NCI-H510A treated with DMSO at 0.1 percent for 48 hours (cell line): Measurements from ENCODE around the gene ZNF786.
"Not testable (repeated sequence)": the region's sequence is repeated elsewhere in the genome, so short reads cannot be mapped to it uniquely, and the experiment has no call there.

Experiments used
- DNase-seq: peaks from one replicate; lab custom pipeline; 2025; lab: John Stamatoyannopoulos, UW

The ZNF786 gene

GRCh38 chr7:149077594-149077993, 12.9 kb downstream of the ZNF786 start:
- DNase-seq, result no peak

GRCh38 chr7:149075286-149075685, 15.2 kb downstream of the ZNF786 start:
- DNase-seq, result no peak

DNA sequence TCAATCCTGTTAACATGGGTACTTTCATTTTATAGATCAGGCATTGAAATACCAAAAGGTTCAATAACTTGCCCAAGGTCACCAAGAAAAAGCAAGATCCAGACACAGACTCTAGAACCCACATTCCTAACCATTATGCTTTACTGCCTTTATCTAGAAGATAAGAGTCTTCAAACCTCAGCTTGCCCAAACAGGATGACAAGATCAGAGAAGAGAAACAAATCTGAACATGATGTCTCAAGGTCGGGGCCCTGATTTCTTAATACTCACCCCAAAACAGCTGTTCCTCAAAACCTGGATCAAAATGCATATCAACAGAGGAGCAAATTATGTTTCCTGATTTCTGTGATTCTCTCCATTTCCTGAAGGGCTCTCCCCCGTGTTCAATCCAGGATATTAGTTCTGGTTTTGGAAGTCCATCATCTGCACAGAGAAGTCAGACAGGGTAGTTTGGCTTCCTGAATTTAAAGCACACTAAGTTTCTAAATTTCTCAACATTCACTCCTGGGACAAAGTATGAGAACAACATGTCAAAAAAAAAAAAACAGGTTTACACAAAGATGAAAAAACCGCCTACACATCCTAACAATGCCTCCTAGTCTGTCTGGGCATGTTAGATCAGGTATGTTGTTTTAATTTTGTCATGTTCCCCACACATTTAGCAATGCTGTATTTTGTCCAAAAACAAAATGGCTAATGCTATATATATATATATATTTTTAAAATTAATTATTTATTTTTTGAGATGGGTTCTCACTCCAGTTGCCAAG, 16.2 kb downstream of the ZNF786 start:
- DNase-seq, result no peak

GRCh38 chr7:149072438-149072775, 18.1 kb downstream of the ZNF786 start:
- no peak for DNase-seq

- DNase-seq, result no peak
These were observed 18.7 kb downstream of the ZNF786 start for GRCh38 chr7:149071641-149072437.

DNA sequence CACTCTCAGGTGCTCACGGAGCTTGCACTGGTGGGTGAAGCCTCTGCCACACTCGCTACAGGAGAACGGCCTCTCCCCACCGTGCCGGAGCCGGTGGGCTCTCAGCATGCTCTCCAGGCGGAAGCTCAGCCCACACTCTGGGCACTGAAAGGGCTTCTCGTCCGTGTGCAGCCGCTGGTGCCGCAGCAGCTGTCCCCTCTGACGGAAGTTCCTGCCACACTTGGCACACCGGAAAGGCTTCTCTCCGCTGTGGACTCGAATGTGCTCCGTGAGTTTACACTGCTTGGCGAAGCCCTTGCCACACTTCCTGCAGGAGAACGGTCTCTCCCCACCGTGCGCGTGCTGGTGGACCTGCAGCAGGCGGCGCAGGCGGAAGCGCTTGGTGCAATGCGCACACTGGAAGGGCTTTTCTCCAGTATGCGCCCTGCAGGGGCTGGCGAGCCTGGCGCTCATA, 19.3 kb downstream of the ZNF786 start:
- DNase-seq, result no peak

- no peak for DNase-seq
These were observed 20.0 kb downstream of the ZNF786 start for GRCh38 chr7:149070372-149071125.

DNA sequence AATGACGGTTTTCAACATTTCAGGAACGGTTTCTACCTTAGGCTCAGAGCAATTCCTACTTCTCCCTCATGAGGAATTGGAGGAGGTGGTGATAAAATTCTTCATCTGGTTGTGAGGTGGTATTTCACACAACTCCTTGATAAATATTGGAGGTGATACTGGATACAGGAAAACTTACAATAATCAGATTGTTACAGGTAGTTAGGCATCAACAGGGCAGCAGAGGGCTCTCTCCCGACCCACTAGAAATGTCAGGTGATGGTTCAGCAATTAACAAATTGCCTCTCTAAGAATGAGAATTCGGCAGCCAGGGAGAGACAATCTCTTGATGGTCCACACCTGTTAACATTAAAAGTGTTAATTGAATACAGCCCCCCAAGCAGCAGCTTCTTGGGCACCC, 22.6 kb downstream of the ZNF786 start:
- DNase-seq, result no peak

- no peak for DNase-seq
These were observed 27.0 kb downstream of the ZNF786 start for GRCh38 chr7:149063476-149063875.

DNA sequence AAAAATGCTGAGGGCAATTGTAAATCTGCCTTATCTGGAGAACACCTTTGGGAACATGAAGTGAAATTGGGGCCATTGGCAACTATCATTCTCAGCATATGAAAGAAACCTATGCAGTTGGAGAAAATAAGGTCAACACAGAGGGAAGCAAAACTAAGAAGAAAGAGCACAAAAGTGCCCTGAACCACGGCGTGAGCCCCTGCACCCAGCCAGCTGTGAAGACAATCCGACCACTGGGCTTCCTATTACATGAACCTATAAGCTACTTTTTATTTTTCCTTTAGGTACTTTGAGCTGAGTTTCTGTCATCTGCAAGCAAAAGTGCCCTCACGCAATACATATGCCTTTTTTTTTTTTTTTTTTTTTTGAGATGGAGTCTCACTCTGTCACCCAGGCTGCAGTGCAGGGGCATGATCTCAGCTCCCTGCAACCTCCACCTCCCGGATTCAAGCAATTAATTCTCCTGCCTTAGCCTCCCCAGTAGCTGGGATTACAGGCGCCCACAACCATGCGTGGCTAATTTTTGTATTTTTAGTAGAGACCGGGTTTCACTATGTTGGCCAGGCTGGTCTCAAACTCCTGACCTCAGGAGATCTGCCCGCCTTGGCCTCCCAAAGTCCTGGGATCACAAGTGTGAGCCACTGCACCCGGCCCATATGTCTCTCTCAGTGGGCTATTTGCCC, 28.2 kb downstream of the ZNF786 start:
- DNase-seq, result not testable (repeated sequence)

GRCh38 chr7:149060156-149060555, 30.4 kb downstream of the ZNF786 start:
- no peak for DNase-seq

DNA sequence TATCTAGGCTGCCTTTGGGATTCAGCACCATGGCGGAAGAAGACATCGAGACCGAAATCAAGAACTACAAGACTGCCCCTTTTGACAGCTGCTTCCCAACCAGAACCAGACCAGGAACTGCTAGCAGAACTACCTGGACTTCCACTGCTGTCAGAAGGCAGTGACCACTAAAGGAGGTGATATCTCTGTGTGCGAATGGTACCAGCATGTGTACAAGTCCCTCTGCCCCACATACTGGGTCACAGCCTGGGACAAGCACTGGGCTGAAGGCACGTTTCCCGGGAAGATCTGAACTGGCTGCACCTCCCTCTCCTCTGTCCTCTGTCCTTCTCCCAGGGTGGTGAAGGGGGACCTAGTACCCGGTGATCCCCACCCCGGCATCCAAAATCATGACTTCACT, 36.6 kb downstream of the ZNF786 start:
- DNase-seq, result no peak

DNA sequence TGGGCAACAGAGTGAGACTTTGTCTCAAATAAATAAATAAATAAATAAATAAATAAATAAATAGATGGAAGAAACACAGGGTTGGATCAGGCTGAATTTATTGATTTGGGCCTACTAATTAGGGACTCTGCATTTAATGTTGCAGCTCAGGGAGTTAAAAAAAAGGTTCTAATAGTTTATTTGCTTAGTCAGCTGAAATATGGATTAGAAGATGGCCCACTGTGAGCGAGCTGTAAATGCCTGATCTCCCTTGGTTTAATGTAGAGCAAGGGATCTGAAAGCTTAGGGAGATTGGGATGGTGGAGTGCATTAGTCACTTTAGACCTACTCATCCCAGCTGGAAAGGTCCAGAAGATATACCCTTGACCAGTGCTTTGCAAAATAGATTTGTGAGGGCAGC, 37.1 kb downstream of the ZNF786 start:
- DNase-seq, result no peak

DNA sequence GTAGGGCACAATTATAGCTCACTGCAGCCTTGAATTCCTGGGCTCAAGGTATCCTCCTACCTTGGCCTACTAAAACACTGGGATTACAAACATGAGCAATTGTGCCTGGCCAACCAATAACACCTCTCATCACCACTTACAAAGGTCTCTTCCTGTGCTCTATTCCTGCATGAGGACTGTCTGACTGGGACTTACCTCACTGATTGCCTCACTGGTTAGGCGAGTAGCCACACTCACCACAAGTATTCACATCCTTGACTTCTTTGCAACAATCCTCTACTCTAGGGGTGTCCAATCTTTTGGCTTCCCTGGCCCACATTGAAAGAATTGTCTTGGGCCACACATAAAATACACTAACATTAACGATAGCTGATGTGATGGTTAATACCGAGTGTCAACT, 39.6 kb downstream of the ZNF786 start:
- DNase-seq, result no peak

GRCh38 chr7:149048805-149049204, 41.7 kb downstream of the ZNF786 start:
- no peak for DNase-seq

DNA sequence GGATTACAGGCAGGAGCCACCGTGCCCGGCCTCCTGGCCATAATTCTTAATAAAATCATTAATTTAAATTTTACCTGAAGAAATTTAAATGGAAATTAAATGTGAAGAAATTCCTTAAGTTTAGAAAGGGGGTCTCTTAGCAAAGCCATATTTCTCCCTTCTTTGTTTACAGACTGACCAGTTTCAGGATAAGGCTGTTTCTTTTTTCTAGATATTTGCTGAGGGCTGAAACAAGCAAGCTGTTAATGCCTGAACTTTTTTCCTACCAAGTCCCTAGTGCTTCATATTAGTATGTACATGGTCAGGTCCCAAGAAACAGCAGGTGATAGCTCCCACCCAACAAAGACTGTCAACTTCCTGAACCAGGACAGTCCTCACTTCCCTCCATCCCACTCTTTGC, 44.1 kb downstream of the ZNF786 start:
- no peak for DNase-seq

DNA sequence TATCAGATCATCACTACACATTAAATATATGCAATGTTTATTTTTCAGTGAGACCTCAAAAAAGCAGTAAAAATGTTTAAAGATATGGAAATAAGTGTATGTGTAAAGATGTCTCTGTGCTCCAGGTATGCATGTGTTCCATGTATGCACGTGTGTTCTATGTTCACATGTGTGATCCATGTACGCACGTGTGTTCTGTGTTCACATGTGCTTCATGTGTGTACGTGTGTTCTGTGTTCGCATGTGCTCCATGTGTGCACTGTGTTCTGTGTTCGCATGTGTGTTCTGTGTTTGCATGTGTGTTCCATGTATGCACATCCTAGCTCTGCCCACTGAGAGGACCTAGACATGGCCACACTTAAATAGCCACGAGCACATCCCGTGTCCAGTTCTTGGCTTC, 46.6 kb downstream of the ZNF786 start:
- DNase-seq, result no peak

GRCh38 chr7:149041350-149041749, 49.2 kb downstream of the ZNF786 start:
- DNase-seq, result no peak

DNA sequence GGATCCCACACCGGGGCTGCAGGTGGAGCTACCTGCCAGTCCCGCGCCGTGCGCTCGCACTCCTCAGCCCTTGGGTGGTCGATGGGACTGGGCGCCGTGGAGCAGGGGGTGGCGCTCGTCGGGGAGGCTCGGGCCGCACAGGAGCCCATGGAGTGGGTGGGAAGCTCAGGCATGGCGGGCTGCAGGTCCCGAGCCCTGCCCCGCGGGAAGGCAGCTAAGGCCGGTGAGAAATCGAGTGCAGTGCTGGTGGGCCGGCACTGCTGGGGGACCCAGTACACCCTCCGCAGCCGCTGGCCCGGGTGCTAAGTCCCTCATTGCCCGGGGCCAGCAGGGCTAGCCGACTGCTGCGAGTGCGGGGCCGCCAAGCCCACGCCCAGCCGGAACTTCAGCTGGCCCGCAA, 51.9 kb downstream of the ZNF786 start:
- not testable (repeated sequence) for DNase-seq

DNA sequence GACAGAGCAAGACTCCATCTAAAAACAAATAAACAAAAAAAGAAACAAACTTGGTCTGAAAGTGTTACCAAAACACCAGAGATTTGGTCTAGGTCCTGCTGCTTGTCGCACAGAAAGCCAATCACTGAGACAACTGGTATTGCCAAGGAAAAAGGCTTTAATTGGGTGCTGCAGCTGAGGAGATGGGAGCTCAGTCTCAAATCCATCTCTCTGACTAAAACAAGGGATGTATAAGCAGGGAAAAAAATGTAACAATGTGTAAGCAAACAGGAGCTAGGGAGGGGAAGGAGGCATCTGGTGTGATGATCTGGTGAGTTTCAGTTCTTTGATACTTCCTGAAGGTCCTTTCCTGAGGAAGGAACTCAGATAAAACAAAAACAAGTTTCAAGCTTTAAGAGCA, 53.8 kb downstream of the ZNF786 start:
- DNase-seq, result no peak

DNA sequence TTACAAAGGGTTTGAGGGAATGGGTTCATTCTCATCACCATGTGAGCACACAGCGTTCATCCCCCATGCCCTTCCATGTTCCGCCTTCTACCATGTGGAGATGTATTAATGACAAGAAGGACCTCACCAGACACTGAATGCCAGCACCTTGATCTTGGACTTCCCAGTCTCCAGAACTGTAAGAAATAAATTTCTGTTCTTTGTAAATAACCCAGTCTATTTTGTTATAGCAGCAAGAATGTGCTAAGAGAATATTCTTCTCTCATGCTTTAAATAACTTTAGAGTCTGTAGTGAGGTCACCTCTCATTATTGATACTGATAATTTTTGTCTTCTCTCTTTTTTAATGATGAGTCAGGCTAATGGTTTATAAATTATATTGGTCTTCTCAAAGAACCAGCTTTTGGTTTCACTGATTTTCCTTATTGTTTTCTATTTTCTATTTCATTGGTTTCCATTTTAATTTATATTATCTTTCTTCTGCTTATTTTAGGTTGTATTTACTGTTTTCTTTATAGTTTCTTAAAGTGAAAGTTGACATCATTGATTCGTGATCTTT, 59.1 kb downstream of the ZNF786 start:
- no peak for DNase-seq

DNA sequence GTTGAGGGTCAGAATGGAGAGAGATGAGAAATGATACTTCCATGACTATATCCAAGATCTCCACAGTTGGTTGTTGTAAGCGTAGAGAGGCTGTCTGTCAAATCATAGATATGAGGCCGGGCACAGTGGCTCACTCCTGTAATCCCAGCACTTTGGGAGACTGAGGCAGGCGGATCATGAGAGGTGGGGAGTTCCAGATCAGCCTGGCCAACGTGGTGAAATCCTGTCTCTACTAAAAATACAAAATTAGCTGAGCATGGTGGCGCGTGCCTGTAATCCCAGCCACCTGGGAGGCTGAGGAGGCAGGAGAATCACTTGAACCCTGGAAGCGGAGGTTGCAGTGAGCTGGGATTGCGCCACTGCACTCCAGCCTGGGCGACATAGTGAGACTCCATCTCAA, 60.1 kb downstream of the ZNF786 start:
- DNase-seq, result not testable (repeated sequence)
